GM12892 (cell line): ENCODE results near the gene CCDC92.

ENCODE experiments used
- DNase-seq: peaks from one replicate; pipeline ENCODE4 v3.0.0; 2011; ENCODE audit not compliant: insufficient read length
- FAIRE-seq: peaks from 2 replicates; lab custom pipeline; 2011; peaks lifted over from hg19 to GRCh38; lab: Jason Lieb, UNC
- POLR2A ChIP-seq: IDR thresholded peaks from 2 replicates; pipeline ENCODE4 v1.6.1; 2011; ENCODE audit warnings: low read depth, low read length, control low read depth
- POLR2AphosphoS5 ChIP-seq: IDR thresholded peaks from 2 replicates; pipeline ENCODE4 v1.6.1; 2011; ENCODE audit warnings: low read depth, low read length, control low read depth
- TAF1 ChIP-seq: IDR thresholded peaks from 2 replicates; pipeline ENCODE4 v1.6.1; 2011; ENCODE audit warnings: low read depth, mild to moderate bottlenecking, control low read depth, low read length, borderline replicate concordance

CCDC92 gene

DNA sequence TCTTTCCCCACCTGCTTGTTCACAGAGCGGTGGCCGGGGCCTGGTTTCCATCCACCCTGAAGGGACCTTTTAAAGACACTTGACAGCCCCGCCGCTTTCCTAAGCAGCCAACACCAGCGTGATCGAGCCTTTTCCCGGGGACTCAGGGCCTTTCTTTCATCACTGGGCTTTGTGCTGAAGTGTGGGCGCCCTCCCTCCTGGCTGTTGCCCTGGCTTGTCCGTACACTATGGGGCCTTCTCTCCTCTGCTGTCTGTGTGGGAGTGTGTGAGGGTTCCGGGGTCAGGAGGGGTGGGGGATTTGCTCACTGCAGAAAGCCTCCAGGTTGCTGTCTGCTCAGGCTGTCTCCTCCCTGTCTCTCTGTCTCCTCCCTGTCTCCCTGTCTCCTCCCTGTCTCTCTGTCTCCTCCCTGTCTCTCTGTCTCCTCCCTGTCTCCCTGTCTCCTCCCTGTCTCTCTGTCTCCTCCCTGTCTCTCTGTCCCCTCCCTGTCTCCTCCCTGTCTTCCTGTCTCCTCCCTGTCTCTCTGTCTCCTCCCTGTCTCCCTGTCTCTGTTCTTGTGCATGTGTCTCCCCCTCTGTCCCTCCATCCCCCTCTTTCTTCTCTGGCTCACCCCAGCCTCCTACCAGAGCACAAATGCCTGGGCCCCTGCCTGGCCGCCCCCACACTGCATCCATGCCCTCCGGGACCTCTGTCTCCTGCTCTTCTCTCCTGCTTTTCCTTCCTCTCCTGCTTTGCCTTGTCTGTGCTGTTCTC, 64.7 kb downstream of the CCDC92 start:
- FAIRE-seq: no peak
- DNase-seq: no peak
- TF ChIP-seq POLR2AphosphoS5 (no peak), POLR2A (no peak), TAF1 (no peak)

DNA sequence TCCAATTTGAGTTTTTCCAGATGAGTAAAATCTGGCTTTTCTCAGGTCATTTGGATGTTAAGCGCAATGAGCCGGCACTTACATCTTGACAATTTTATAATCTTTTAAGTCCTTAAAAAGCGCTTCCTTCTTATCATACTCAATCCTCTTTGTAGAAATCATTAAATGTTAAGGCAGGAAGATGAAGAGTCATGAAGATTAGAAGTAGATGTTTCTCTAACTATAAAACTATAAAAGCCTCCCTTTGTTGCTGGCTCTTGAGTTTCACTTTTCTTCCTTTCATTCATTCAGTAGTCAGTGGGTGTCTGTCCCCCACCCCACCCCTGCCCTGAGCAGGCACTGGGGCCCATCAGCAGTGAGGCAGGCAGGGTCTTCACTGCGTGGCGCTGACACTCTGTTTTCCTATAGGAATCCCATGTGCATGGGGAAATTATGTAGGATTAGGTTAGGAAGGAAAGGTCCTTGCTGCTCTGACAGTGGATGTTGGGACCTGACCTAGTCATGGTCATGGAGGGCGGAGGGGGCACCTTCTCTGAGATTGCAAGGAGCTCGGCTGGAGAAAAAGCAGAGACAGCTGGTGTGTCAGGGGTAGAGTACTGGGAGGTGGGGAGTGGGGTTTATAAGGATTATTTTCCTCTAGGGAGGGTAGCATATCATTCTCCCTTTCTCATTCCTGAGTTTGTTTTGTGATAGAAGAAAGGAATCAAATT, 65.8 kb downstream of the CCDC92 start:
- TF ChIP-seq POLR2A (no peak), POLR2AphosphoS5 (no peak), TAF1 (no peak)
- FAIRE-seq (no peak), DNase-seq (no peak)

DNA sequence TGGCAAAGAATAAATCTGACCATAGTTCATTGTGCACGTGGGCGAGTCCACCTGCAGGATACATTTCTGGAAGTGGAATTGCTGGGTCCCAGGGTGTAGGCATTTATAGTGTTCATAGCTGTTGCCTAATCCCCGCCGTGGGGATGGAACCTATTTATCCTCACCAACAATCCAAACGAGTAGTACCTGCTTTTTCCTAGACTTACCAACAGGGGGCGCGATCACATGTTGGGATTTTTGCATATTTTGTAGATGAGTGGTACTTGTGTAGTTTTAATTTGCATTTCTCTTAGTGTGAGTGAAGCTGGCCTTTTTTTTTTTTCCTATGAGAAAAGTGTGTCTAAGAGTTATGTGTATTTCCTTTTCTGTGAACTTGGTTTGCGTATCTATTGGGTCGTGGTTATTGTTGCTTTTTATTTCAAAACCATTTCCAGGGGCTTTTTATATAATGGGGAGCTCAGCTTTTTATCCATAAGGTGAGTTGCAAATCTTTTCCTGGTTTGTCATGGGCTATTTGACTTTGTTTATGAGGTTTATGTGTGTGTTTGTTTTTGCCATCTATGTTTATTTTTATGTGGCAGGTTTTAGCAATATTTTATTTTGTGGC, 67.2 kb downstream of the CCDC92 start:
- DNase-seq (peak; percentile 41), FAIRE-seq (no peak)
- TF ChIP-seq TAF1 (no peak), POLR2AphosphoS5 (no peak), POLR2A (no peak)

DNA sequence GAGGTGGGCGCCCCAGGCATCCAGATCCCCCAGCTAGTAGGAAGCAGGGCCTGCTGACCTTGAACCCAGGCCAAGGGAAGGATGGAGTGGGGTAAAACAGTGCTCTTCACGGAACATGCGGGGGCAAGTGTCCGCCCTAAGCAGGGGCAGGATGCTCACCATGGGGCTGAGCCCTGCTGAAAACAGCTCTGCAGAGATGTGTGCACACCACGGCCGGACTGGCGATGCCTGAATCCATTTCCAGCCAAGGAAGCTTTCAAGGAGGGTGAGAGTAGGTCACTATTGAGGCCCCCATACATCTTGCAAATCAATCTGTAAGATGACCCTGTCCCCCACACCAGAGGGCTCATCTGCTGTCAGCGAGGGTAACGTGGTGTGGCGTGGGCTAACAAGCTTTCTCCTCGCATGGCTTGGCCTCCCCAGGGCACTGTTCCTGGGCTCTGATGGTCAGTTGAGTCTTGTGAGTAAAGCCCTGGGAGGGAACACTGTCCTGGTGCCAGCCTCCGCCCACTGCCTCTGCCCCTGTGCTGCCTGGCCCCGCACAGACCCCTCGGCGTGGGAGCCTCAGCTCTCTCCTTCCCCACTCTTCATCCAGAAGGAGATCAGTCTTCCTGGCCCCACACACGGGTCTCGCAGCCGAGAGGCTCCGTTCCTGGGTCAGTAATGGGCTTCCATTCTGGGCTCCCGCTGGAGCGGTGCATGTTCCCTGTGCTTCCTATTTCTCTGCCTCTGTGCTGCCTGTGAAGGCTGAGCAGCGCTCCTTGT, 69.1 kb downstream of the CCDC92 start:
- no peak for DNase-seq
- no peak for FAIRE-seq
- no peak for TF ChIP-seq POLR2AphosphoS5
- TF ChIP-seq TAF1: no peak
- no peak for TF ChIP-seq POLR2A

DNA sequence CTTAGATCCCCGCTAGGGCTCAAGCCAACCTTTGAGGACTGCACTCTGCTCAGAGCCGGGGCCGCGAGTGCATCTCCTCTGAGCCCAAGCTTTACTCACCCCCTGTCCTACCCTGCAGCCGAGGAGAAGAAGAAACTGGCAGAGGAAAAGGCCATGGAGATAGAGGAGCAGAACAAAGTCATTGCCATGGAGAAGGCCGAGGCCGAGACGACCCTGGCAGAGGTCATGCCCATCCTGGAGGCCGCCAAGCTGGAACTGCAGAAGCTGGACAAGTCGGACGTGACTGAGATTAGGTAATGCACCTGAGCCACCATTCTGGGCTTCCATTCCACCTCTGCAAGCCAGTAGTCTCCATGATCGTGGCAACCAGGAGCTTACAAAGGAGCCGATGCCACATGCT, 69.8 kb downstream of the CCDC92 start:
- DNase-seq (no peak), FAIRE-seq (no peak)
- TF ChIP-seq TAF1 (no peak), POLR2A (no peak), POLR2AphosphoS5 (no peak)

DNA sequence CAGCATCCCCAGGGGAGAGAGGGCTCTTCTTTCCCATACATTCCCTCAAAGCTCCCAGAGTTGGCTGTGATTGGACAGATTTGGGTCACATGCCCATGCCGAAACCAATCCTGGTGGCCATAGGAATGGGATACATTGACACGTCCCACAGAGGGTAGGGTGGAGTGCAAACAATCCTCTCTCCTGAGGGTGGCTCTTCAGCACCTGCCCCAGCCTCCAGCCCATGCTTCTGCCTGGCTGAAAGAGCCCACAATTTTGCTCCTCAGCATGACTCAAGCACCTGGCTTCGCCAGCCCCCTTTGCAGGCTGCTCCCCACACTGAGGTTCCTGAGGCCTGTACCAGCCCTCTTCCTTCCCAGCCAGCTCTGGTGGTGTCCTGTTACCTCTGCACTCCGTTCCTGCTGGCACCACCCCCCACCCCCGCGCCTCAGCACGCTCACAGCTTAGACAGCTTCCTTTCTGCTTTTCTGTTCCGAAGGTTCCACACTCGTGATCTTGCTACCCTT, 71.7 kb downstream of the CCDC92 start:
- DNase-seq (no peak), FAIRE-seq (no peak)
- TF ChIP-seq TAF1: no peak
- no peak for TF ChIP-seq POLR2AphosphoS5
- TF ChIP-seq POLR2A: no peak

DNA sequence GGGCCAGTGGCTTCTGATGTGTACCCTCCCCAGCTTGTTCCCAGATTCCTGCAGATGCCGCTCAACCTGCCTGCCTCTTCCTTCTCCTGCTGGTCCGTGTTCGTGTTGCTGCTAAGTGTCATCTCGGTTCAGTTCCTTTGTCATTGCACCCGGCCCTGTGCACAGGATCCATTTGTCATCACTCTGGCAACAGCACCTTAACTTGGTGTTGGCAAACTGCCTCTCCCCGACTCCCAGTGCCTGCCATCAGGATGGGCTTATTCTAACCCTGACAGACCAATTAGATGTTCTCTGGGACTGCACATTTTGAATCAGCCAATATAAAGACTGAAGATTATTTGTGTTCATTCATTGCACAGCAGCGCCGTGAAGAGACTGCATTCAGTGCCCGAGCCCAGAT, 73.3 kb downstream of the CCDC92 start:
- TF ChIP-seq POLR2A (no peak), POLR2AphosphoS5 (no peak)
- no peak for DNase-seq
- no peak for FAIRE-seq

DNA sequence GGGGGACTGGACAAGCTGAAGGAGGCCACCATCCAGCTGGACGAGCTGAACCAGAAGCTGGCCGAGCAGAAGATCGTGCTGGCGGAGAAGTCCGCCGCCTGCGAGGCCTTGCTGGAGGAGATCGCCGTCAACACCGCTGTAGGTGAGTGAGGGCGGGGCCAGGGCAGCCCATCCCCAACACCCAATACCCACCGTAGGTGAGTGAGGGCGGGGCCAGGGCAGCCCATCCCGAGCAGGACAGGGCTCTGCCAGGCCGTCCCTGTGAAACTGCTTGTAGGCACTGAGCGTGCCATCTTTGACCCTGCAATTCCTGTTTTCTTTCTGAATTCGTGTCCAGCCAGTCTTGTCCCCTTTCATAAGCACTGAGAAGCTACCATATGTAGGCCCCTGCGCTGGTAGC, 74.0 kb downstream of the CCDC92 start:
- FAIRE-seq: no peak
- TF ChIP-seq TAF1 (no peak), POLR2A (no peak), POLR2AphosphoS5 (no peak)
- DNase-seq: no peak

DNA sequence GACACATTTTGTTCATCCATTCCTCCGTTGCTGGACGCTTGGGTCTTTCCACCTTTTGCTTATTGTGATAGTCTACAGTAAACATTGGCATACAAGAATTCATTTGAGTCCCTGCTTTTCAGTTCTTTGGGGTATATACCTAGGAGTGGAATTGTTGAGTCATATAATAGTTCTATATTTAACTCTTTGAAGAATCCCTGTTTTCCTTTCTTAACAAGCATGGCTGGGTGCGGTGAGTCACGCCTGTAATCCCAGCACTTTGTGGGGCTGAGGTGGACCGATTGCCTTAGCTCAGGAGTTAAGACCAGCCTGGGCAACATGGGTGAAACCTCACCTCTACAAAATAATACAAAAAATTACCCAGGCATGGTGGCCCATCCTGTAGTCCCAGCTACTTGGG, 75.4 kb downstream of the CCDC92 start:
- DNase-seq (no peak), FAIRE-seq (no peak)
- TF ChIP-seq POLR2A (no peak), POLR2AphosphoS5 (no peak), TAF1 (no peak)

DNA sequence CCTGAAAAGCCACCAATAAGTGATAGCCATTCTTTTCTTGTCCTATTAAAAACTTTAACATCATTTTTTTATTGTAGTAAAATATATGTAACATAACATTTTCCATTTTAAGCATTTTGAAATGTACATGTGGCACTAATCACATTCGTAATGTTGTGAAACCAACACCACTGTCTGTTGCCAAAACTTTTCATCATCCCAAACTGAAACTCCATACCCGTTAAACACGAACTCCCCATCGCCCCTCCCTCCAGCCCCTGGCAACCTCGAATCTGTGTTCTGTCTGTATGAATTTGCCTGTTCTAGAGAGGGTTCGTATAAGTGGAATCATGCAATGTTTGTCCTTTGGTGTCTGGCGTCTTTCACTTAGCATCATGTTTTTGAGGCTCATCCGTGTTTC, 75.9 kb downstream of the CCDC92 start:
- TF ChIP-seq POLR2AphosphoS5: no peak
- no peak for TF ChIP-seq TAF1
- no peak for TF ChIP-seq POLR2A
- DNase-seq (no peak), FAIRE-seq (no peak)

DNA sequence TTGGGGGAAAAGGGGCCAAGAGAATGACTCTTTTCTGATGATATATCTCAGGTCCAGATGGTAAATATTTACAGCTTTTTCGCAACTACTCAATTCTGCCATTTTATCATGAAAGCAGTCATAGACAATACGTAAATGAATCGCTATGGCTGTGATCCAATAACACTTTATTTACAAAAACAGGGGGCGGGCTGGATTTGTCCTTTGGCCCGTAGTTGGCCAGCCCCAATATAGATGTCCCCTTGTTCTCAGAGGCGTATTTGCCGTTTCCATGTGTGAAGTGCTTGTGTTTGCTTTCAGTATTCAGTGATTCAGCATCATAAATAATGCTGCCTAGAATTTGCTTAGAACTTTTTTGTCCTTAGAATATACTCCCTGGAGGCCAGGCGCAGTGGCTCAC, 77.2 kb downstream of the CCDC92 start:
- DNase-seq: no peak
- FAIRE-seq: no peak

More for the DNA sequence above, 77.2 kb downstream of the CCDC92 start:
- TF ChIP-seq TAF1 (no peak), POLR2A (no peak), POLR2AphosphoS5 (no peak)
